GM21528 (cell line): ENCODE results near the gene CHTF8.
A peak's percentile ranks its signal among the peaks of the same experiment; 100 is the strongest.
"Not testable (repeated sequence)": the region's sequence is repeated elsewhere in the genome, so short reads cannot be mapped to it uniquely, and the experiment has no call there.

Experiments
- ATAC-seq: cut with Tn5 transposase; IDR thresholded peaks from one replicate; pipeline ENCODE4 v1.9.1; 2021; ENCODE audit warnings: mild to moderate bottlenecking, moderate library complexity; ENCODE audit not compliant: unreplicated experiment, low FRiP score

The CHTF8 gene

GRCh38 chr16:69141014-69141413 lies 8.6 kb upstream of the CHTF8 start:
- ATAC-seq: no peak

GRCh38 chr16:69139464-69139863 lies 7.1 kb upstream of the CHTF8 start:
- not testable (repeated sequence) for ATAC-seq

- no peak for ATAC-seq
These were observed 6.2 kb upstream of the CHTF8 start for GRCh38 chr16:69138608-69139007.

- no peak for ATAC-seq
These were observed 1.1 kb upstream of the CHTF8 start for GRCh38 chr16:69133373-69133954.

- ATAC-seq: peak; percentile 46
These were observed 457 bp downstream of the CHTF8 start for GRCh38 chr16:69131839-69132423.

- ATAC-seq: no peak
These were observed 1.1 kb downstream of the CHTF8 start for GRCh38 chr16:69131167-69131838.

- ATAC-seq: no peak
These were observed 1.9 kb downstream of the CHTF8 start for GRCh38 chr16:69130461-69130860.

- no peak for ATAC-seq
These were observed 4.3 kb downstream of the CHTF8 start for GRCh38 chr16:69127966-69128510.

GRCh38 chr16:69126801-69127200 lies 5.6 kb downstream of the CHTF8 start:
- not testable (repeated sequence) for ATAC-seq

- no peak for ATAC-seq
These were observed 6.2 kb downstream of the CHTF8 start for GRCh38 chr16:69126221-69126620.

GRCh38 chr16:69124961-69125360 lies 7.4 kb downstream of the CHTF8 start:
- not testable (repeated sequence) for ATAC-seq

- not testable (repeated sequence) for ATAC-seq
These were observed 8.0 kb downstream of the CHTF8 start for GRCh38 chr16:69124406-69124805.

- no peak for ATAC-seq
These were observed 8.5 kb downstream of the CHTF8 start for GRCh38 chr16:69123910-69124309.

- no peak for ATAC-seq
These were observed 12.2 kb downstream of the CHTF8 start for GRCh38 chr16:69120096-69120664.

GRCh38 chr16:69119536-69119935 lies 12.9 kb downstream of the CHTF8 start:
- no peak for ATAC-seq

- no peak for ATAC-seq
These were observed 13.4 kb downstream of the CHTF8 start for GRCh38 chr16:69118994-69119393.

GRCh38 chr16:69118468-69118867 lies 13.9 kb downstream of the CHTF8 start:
- no peak for ATAC-seq

- ATAC-seq: no peak
These were observed 15.5 kb downstream of the CHTF8 start for GRCh38 chr16:69116906-69117305.

GRCh38 chr16:69116256-69116875 lies 16.0 kb downstream of the CHTF8 start:
- ATAC-seq: no peak

- no peak for ATAC-seq
These were observed 16.6 kb downstream of the CHTF8 start for GRCh38 chr16:69115837-69116236.

- no peak for ATAC-seq
These were observed 17.0 kb downstream of the CHTF8 start for GRCh38 chr16:69115361-69115760.
